Caco-2 (cell line): ENCODE measurements around the gene CDK2. TPM values are rescaled to one million over a fixed set of nuclear protein-coding genes. Genes with fewer than 3 reads are reported as not detected.

Source experiments
- BruUV-seq: library from RNA; stranded (reverse); fragments of 400-500 nt; replicated peaks from 2 replicates; lab custom pipeline; 2021; lab: Mats Ljungman, UMichigan
- CTCF ChIA-PET: fragments of 300-600 bp; sonication (Branson Sonifier 250); formaldehyde crosslinking; loops from one replicate; lab custom pipeline; 2022; ENCODE audit warnings: antibody characterized with exemption; lab: Charles Lee
- POLR2A ChIA-PET: fragments of 300-600 bp; sonication (Branson Sonifier 250); formaldehyde crosslinking; loops from one replicate; lab custom pipeline; 2022; ENCODE audit warnings: antibody characterized with exemption; lab: Charles Lee
- DNase-seq, 2 experiments: peaks; one replicate each; pipeline versions ENCODE4 v3.0.0 to v3.0.0-alpha.2; 2020 to 2022
- H3K27me3 ChIP-seq: replicated peaks from 2 replicates; pipeline ENCODE4 v1.6.0; 2011; ENCODE audit warnings: low read length; ENCODE audit not compliant: control insufficient read depth, insufficient read depth
- H3K36me3 ChIP-seq: 2 replicates; pipeline ENCODE4 v1.5.1; 2011; ENCODE audit warnings: low read length; ENCODE audit not compliant: control insufficient read depth, insufficient read depth
- H3K4me1 ChIP-seq: fragments of 250-450 bp; sonication (Bioruptor Pico); 2 replicates; pipeline ENCODE4 v1.5.1; 2020; ENCODE audit warnings: mild to moderate bottlenecking
- H3K4me3 ChIP-seq: 2 replicates; pipeline ENCODE4 v1.5.1; 2011; ENCODE audit warnings: low read depth, mild to moderate bottlenecking, control low read depth, low read length
- H3K9me3 ChIP-seq: fragments of 250-450 bp; sonication (Bioruptor Pico); 2 replicates; pipeline ENCODE4 v1.5.1; 2020; ENCODE audit warnings: mild to moderate bottlenecking, moderate library complexity
- H3K27ac Mint-ChIP-seq: one replicate; pipeline ENCODE4 v1.8.0; 2022; ENCODE audit warnings: mixed read lengths; ENCODE audit not compliant: unreplicated experiment
- H3K27me3 Mint-ChIP-seq: one replicate; pipeline ENCODE4 v1.8.0; 2022; ENCODE audit warnings: mixed read lengths; ENCODE audit not compliant: insufficient read depth, unreplicated experiment
- H3K36me3 Mint-ChIP-seq: one replicate; pipeline ENCODE4 v1.8.0; 2022; ENCODE audit warnings: mild to moderate bottlenecking, mixed read lengths; ENCODE audit not compliant: insufficient read depth, unreplicated experiment
- H3K4me1 Mint-ChIP-seq: one replicate; pipeline ENCODE4 v1.8.0; 2022; ENCODE audit warnings: low read depth, mixed read lengths; ENCODE audit not compliant: unreplicated experiment
- H3K4me3 Mint-ChIP-seq: one replicate; pipeline ENCODE4 v1.8.0; 2022; ENCODE audit warnings: mild to moderate bottlenecking, moderate library complexity, mixed read lengths; ENCODE audit not compliant: unreplicated experiment
- H3K9me3 Mint-ChIP-seq: one replicate; pipeline ENCODE4 v1.8.0; 2022; ENCODE audit warnings: mixed read lengths; ENCODE audit not compliant: unreplicated experiment
- intact Hi-C: fragments of 100-400 bp; cut with micrococcal nuclease; formaldehyde crosslinking; loops from one replicate; pipeline ENCODE4 v1.10.0; 2022; ENCODE audit not compliant: unreplicated experiment
- total RNA-seq: library from RNA; stranded (reverse); gene quantifications from 2 replicates; pipeline ENCODE4 v1.2.3, GENCODE V29; 2022
- TF ChIP-seq, protein P1 (sequence below), 2 experiments: fragments of 200-600 bp in 1 of 2; IDR thresholded peaks; 1 replicate in 1 of 2; 2 replicates in 1 of 2; pipeline versions ENCODE4 v1.5.1 to v1.8.0; 2011 to 2022; ENCODE audit warnings: antibody characterized with exemption in 1 of 2, control low read depth in 1 of 2, inconsistent platforms in 1 of 2, low read depth in 1 of 2, low read length in 1 of 2, mild to moderate bottlenecking in 1 of 2, moderate library complexity in 1 of 2; ENCODE audit not compliant: insufficient read depth in 1 of 2, severe bottlenecking in 1 of 2, unreplicated experiment in 1 of 2

The CDK2 gene
- total RNA-seq, 1 experiment from 2014 or later = 110 TPM

- DNase-seq = no peak
- TF ChIP-seq, protein P1, sequence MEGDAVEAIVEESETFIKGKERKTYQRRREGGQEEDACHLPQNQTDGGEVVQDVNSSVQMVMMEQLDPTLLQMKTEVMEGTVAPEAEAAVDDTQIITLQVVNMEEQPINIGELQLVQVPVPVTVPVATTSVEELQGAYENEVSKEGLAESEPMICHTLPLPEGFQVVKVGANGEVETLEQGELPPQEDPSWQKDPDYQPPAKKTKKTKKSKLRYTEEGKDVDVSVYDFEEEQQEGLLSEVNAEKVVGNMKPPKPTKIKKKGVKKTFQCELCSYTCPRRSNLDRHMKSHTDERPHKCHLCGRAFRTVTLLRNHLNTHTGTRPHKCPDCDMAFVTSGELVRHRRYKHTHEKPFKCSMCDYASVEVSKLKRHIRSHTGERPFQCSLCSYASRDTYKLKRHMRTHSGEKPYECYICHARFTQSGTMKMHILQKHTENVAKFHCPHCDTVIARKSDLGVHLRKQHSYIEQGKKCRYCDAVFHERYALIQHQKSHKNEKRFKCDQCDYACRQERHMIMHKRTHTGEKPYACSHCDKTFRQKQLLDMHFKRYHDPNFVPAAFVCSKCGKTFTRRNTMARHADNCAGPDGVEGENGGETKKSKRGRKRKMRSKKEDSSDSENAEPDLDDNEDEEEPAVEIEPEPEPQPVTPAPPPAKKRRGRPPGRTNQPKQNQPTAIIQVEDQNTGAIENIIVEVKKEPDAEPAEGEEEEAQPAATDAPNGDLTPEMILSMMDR (IDR thresholded peaks at IDR 0.05; ENCODE audit: insufficient read depth in 1 of 2, low read depth in 1 of 2, low read length in 1 of 2, severe bottlenecking in 1 of 2, unreplicated experiment in 1 of 2) = no peak
- BruUV-seq = no TSS peak
- Histone ChIP-seq H3K36me3 (no peaks in the 10 kb centered on the region), H3K4me1 (peaks cover 20% of the 10 kb centered on the region), H3K9me3 (no peaks in the 10 kb centered on the region), H3K27me3 (no peaks in the 10 kb centered on the region), H3K4me3 (no peak overlapping the region)
- intact Hi-C loops = no loop called here
- no peaks in the 10 kb centered on the region for H3K27me3 Mint-ChIP-seq
- H3K27ac Mint-ChIP-seq = peak overlapping the region; percentile 32
- H3K4me1 Mint-ChIP-seq = peaks cover 18% of the 10 kb centered on the region
- no peaks in the 10 kb centered on the region for H3K9me3 Mint-ChIP-seq
- H3K36me3 Mint-ChIP-seq = peaks cover 26% of the 10 kb centered on the region
- POLR2A ChIA-PET = no interaction called here
- H3K4me3 Mint-ChIP-seq = no peak overlapping the region
- CTCF ChIA-PET = no interaction called here
Observed at GRCh38 chr12:55963760-55964159, 2.9 kb upstream of the CDK2 start.

GRCh38 chr12:55965240-55965639, 1.4 kb upstream of the CDK2 start:
- TF ChIP-seq, protein P1 (IDR thresholded peaks at IDR 0.05; ENCODE audit: insufficient read depth in 1 of 2, low read depth in 1 of 2, low read length in 1 of 2, severe bottlenecking in 1 of 2, unreplicated experiment in 1 of 2) = no peak
- H3K27ac Mint-ChIP-seq = peak overlapping the region; percentile 95
- H3K9me3 Mint-ChIP-seq = no peaks in the 10 kb centered on the region
- intact Hi-C loops = no loop called here
- H3K4me1 ChIP-seq = peaks cover 23% of the 10 kb centered on the region
- CTCF ChIA-PET = no interaction called here
- POLR2A ChIA-PET = interaction anchor here (0.5 to 1.6 kb wide), 2 partner anchors 9 to 184 kb away, joined by 3 to 5 read pairs; partner anchors contain the start of gene RAB5B
- no peaks in the 10 kb centered on the region for H3K27me3 Mint-ChIP-seq
- H3K4me3 ChIP-seq = no peak overlapping the region
- DNase-seq = no peak
- peaks cover 38% of the 10 kb centered on the region for H3K36me3 Mint-ChIP-seq
- H3K36me3 ChIP-seq = no peaks in the 10 kb centered on the region
- H3K4me3 Mint-ChIP-seq = peak overlapping the region; percentile 98
- BruUV-seq = no TSS peak
- H3K27me3 ChIP-seq = no peaks in the 10 kb centered on the region
- H3K4me1 Mint-ChIP-seq = peaks cover 18% of the 10 kb centered on the region
- no peaks in the 10 kb centered on the region for H3K9me3 ChIP-seq

DNA sequence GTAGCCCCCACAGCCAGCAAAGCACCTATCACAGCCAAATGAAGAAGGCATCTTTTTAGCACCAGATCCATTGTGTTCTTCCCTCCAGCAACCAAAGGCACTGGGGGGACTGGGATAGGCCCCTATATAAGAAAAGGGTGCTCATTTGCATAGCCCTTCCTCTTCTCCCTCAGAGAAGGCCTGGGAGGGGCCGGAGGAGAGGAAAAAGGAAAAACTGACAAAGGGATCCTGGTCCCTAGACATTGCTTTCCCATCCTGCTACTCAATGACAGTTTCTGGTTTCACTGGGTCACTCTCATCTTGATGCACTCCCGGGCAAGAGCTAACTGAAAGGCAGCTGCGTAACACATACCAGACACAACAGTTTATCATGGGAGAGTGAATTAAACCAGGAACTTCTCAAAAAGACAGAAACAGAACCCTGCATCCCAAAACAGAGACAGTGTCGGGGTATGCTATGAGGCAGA, 656 bp upstream of the CDK2 start, which contains the start of gene PMEL:
Gene PMEL, minus strand, starts transcription at position 102 of the 467 bp plus-strand sequence. Its CDS starts 31 bp downstream, at position 71.
- Mint-ChIP-seq H3K27me3 (no peaks in the 10 kb centered on the region), H3K36me3 (peaks cover 45% of the 10 kb centered on the region), H3K9me3 (no peaks in the 10 kb centered on the region), H3K4me1 (peaks cover 18% of the 10 kb centered on the region), H3K4me3 (peak within 1 kb of the TSS; percentile 98), H3K27ac (peak within 1 kb of the TSS; percentile 95)
- Histone ChIP-seq H3K27me3 (no peaks in the 10 kb centered on the region), H3K4me3 (peak within 1 kb of the TSS; percentile 90), H3K4me1 (peaks cover 27% of the 10 kb centered on the region), H3K36me3 (no peaks in the 10 kb centered on the region), H3K9me3 (no peaks in the 10 kb centered on the region)
- TF ChIP-seq, protein P1 (IDR thresholded peaks at IDR 0.05; ENCODE audit: insufficient read depth in 1 of 2, low read depth in 1 of 2, low read length in 1 of 2, severe bottlenecking in 1 of 2, unreplicated experiment in 1 of 2) = no peak
- CTCF ChIA-PET = interaction anchor here (0.9 kb wide), 1 partner anchor 9 kb away, joined by 3 read pairs; no protein-coding TSS in a partner anchor
- intact Hi-C loops = loop anchor here (1.0 kb wide), 1 partner anchor 10 kb away; no protein-coding TSS in a partner anchor
- POLR2A ChIA-PET = interaction anchor here (0.5 to 1.6 kb wide), 2 partner anchors 8 to 72 kb away, joined by 3 to 5 read pairs; partner anchors contain the start of gene RAB5B
- BruUV-seq = TSS peak; percentile 87
- no peak for DNase-seq
